ENCODE results near the gene LRRTM3. TPM values are rescaled to one million over a fixed set of nuclear protein-coding genes. Genes with fewer than 3 reads are reported as not detected.

The LRRTM3 gene
- total RNA-seq, 1 experiment from 2014 or later = not detected

DNA sequence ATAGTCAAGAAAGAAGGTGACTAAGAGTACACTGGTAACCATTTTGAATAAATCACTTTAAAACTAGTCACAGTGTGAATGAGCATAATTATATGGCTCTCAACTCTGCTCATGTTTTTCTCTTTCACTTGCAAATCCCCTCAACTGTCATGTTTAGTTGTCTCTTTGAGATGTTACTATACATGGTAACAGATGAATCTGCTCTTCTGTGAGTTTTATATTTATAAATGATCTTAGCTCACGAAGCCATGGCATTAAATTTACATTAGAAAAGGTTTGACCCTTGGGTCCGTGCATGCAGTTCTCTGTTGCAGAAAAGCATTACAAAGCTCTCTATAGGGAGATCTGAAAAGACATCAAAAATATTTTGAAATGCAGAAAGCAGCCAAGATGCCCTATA, 33.0 kb upstream of the LRRTM3 start:
- no peak overlapping the region for H3K4me3 Mint-ChIP-seq (ENCODE audit: unreplicated experiment)
- BruUV-seq (replicated peaks) = no TSS peak
- no peaks in the 10 kb centered on the region for H3K4me1 Mint-ChIP-seq (ENCODE audit: insufficient read depth, unreplicated experiment)
- peaks cover 16% of the 10 kb centered on the region for H3K9me3 Mint-ChIP-seq (ENCODE audit: unreplicated experiment)
- intact Hi-C loops (cut with micrococcal nuclease) = no loop called here
- H3K36me3 Mint-ChIP-seq (ENCODE audit: insufficient read depth, unreplicated experiment) = no peaks in the 10 kb centered on the region
- ChIA-PET CTCF (no interaction called here), POLR2A (no interaction called here)
- no peak for DNase-seq (ENCODE audit: unreplicated experiment)
- no peak overlapping the region for H3K27ac Mint-ChIP-seq (ENCODE audit: low read depth, unreplicated experiment)
- TF ChIP-seq, protein P1, sequence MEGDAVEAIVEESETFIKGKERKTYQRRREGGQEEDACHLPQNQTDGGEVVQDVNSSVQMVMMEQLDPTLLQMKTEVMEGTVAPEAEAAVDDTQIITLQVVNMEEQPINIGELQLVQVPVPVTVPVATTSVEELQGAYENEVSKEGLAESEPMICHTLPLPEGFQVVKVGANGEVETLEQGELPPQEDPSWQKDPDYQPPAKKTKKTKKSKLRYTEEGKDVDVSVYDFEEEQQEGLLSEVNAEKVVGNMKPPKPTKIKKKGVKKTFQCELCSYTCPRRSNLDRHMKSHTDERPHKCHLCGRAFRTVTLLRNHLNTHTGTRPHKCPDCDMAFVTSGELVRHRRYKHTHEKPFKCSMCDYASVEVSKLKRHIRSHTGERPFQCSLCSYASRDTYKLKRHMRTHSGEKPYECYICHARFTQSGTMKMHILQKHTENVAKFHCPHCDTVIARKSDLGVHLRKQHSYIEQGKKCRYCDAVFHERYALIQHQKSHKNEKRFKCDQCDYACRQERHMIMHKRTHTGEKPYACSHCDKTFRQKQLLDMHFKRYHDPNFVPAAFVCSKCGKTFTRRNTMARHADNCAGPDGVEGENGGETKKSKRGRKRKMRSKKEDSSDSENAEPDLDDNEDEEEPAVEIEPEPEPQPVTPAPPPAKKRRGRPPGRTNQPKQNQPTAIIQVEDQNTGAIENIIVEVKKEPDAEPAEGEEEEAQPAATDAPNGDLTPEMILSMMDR (IDR thresholded peaks at IDR 0.05; ENCODE audit: unreplicated experiment) = no peak
- no peaks in the 10 kb centered on the region for H3K27me3 Mint-ChIP-seq (ENCODE audit: insufficient read depth, unreplicated experiment)

DNA sequence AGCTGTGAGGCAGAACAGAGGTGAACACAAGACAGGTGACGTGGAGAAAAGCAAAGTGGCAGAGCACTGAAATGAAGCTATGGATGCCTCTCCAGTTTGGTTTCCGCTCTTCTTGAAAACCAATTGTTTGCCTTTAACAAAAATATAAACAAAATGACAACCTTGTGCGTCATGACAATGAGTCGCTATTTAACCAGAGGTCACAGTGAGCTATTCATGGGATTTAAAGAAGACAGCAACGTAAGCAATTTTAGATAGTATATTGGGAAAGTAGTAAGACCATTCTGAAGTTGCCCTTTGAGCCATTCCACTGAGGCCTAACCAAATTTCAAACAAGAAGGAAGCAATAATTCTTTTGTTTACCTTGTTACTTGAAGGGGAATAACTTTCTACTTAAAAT, 15.2 kb upstream of the LRRTM3 start:
- intact Hi-C loops (cut with micrococcal nuclease) = no loop called here
- Mint-ChIP-seq H3K4me3 (ENCODE audit: unreplicated experiment) (no peak overlapping the region), H3K9me3 (ENCODE audit: unreplicated experiment) (no peaks in the 10 kb centered on the region), H3K36me3 (ENCODE audit: insufficient read depth, unreplicated experiment) (no peaks in the 10 kb centered on the region), H3K27ac (ENCODE audit: low read depth, unreplicated experiment) (no peak overlapping the region), H3K4me1 (ENCODE audit: insufficient read depth, unreplicated experiment) (peaks cover under 1% of the 10 kb centered on the region), H3K27me3 (ENCODE audit: insufficient read depth, unreplicated experiment) (no peaks in the 10 kb centered on the region)
- ChIA-PET CTCF (no interaction called here), POLR2A (no interaction called here)
- DNase-seq (ENCODE audit: unreplicated experiment) = no peak
- TF ChIP-seq, protein P1 (IDR thresholded peaks at IDR 0.05; ENCODE audit: unreplicated experiment) = no peak
- no TSS peak for BruUV-seq (replicated peaks)

DNA sequence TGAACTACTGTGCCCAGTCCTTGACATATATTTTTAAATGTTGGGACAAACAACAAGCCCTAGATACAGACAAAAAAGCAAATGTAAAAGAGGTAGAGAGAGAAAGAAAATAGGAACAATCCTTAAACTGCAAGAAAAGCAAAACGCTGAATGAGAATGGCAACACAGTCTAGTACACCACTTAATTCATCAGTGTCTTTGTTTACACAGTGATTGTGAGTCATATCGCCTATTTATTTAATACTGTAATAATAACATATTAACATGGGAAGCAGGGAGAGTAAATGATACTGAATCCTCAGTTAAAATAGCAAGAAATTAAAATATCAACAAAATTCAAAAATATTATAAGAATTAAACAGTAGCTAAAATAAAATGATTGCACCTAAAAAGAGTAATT, 9.8 kb upstream of the LRRTM3 start:
- Mint-ChIP-seq H3K4me1 (ENCODE audit: insufficient read depth, unreplicated experiment) (peaks cover 5% of the 10 kb centered on the region), H3K27me3 (ENCODE audit: insufficient read depth, unreplicated experiment) (no peaks in the 10 kb centered on the region), H3K4me3 (ENCODE audit: unreplicated experiment) (no peak overlapping the region), H3K36me3 (ENCODE audit: insufficient read depth, unreplicated experiment) (no peaks in the 10 kb centered on the region), H3K9me3 (ENCODE audit: unreplicated experiment) (no peaks in the 10 kb centered on the region), H3K27ac (ENCODE audit: low read depth, unreplicated experiment) (no peak overlapping the region)
- DNase-seq (ENCODE audit: unreplicated experiment) = no peak
- intact Hi-C loops (cut with micrococcal nuclease) = no loop called here
- ChIA-PET POLR2A (interaction anchor here (0.5 to 0.6 kb wide), 2 partner anchors 748 to 1920 kb away, joined by 3 read pairs; no protein-coding TSS in a partner anchor), CTCF (interaction anchor here (0.6 to 1.5 kb wide), 2 partner anchors 10 to 428 kb away, joined by 3 to 7 read pairs; partner anchors contain the start of gene LRRTM3)
- BruUV-seq (replicated peaks) = no TSS peak
- TF ChIP-seq, protein P1 (IDR thresholded peaks at IDR 0.05; ENCODE audit: unreplicated experiment) = no peak

DNA sequence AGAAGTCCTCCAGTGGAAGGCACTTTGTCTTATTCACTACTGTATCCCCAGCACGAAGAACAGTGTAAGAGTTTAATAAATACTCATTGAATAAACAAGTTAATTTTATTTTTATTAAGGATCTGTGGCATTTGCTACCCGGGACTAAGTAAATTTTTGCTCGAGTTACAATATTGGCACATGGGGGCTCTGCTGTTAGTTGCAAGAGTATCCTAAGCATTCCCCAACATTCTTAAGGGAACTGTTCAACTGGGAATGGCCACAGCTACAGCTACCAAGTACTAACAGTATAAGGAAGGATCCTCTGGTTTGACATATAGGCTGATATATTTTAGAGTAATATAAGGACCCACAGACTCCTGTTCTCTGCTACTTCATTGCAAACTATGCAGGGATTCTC, 8.7 kb upstream of the LRRTM3 start:
- DNase-seq (ENCODE audit: unreplicated experiment) = no peak
- CTCF ChIA-PET = interaction anchor here (0.6 to 1.5 kb wide), 2 partner anchors 9 to 605 kb away, joined by 3 to 7 read pairs; partner anchors contain the start of gene LRRTM3
- Mint-ChIP-seq H3K4me3 (ENCODE audit: unreplicated experiment) (no peak overlapping the region), H3K4me1 (ENCODE audit: insufficient read depth, unreplicated experiment) (peaks cover 5% of the 10 kb centered on the region), H3K27me3 (ENCODE audit: insufficient read depth, unreplicated experiment) (no peaks in the 10 kb centered on the region), H3K36me3 (ENCODE audit: insufficient read depth, unreplicated experiment) (no peaks in the 10 kb centered on the region), H3K27ac (ENCODE audit: low read depth, unreplicated experiment) (no peak overlapping the region), H3K9me3 (ENCODE audit: unreplicated experiment) (no peaks in the 10 kb centered on the region)
- BruUV-seq (replicated peaks) = no TSS peak
- intact Hi-C loops (cut with micrococcal nuclease) = no loop called here
- TF ChIP-seq, protein P1 (IDR thresholded peaks at IDR 0.05; ENCODE audit: unreplicated experiment) = no peak
- POLR2A ChIA-PET = no interaction called here
